IPS DF 4.7 (cell line): Measurements from ENCODE around the gene FMC1.
"Not testable (repeated sequence)": the region's sequence is repeated elsewhere in the genome, so short reads cannot be mapped to it uniquely, and the experiment has no call there.

Experiments used
- DNase-seq: peaks from one replicate; pipeline ENCODE4 v3.0.0-alpha.2; 2013; ENCODE audit warnings: low spot score; ENCODE audit errors: extremely low read depth

Gene FMC1, protein sequence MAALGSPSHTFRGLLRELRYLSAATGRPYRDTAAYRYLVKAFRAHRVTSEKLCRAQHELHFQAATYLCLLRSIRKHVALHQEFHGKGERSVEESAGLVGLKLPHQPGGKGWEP

DNA sequence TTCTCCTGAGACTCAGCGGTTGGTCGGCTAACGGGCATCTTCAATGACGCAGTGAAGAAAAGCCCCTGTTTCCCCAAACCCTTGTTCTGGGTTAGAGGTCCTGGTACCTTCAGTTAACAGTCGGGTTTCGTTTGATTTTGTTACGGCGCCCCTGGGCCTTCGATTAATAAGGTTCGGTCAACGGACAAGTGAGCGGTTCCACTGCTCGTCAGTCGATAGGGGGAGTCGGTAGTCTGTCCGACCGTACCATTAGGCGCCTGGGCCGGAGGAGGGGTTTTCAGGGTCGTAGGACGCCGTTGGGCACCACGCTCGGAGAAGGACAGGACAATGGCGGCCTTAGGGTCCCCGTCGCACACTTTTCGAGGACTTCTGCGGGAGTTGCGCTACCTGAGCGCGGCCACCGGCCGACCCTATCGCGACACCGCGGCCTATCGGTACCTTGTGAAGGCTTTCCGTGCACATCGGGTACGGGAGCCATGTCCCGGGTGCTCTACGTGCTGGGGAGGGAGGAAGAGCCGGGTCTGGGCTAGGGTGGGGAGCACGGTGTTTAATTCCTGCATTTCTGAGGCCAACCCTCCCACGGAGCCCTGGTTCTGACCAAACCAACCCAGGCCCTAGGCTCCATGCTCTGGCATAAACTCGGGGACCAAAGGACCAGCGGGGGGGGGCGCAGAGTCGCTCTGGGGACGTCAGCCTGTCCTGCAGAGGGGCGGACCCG lies at the start of gene FMC1:
Gene FMC1, plus strand, starts transcription at position 280 of the 718 bp plus-strand sequence. Its CDS starts 48 bp downstream, at position 328.
- DNase-seq = no peak

- DNase-seq = no peak
These were observed 48.3 kb upstream of the FMC1 start for GRCh38 chr7:139292821-139293220.

GRCh38 chr7:139293534-139293933 lies 47.6 kb upstream of the FMC1 start:
- no peak for DNase-seq

GRCh38 chr7:139294241-139294640 lies 46.9 kb upstream of the FMC1 start:
- no peak for DNase-seq

DNA sequence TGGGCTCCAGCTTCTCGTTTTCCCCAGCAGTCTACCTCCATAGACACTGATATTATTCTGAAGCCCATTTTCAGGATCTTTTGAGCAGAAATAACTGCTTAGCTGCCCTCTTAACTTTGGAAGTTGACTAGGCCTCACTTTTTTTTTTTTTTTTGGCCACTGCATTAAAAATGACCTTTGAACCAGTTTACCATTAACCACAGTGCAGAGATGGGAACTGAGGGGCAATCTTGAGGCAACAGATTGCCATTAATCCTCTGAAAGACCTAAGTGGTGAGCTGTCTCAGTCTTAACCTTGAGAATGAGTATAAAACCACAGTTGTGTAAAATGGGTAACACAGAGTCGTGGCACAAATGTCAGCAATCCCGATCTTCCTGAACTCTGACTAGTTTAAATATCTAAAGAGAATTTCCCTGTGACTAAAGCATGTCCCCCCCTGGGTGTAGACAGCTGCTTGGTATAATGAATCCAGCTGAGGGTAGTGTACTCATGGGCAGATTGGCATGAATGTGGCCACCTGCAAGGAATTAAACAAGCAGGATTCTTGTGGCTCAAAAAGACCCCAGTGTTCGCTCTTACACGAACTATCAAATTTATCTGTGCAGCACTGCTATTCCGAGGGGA lies 46.1 kb upstream of the FMC1 start:
- DNase-seq = no peak

- no peak for DNase-seq
These were observed 43.3 kb upstream of the FMC1 start for GRCh38 chr7:139297795-139298194.

DNA sequence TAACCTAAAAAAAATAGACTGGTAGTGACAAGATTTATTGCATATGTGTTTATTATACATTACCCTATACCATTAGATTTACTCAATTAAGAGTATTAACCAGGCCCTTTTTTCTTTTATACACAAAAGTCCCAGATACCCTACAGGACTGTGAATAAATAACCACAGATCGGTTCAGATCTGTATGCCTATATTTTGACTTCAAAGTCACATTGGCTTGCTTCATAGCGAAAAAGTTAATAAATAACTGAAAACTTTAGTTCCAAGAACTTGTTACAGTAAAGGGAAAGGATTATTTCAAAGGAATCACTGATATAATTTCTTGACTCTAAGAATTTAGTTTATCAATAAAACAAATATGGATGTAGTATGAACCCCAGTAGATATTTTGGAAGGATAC lies 41.8 kb upstream of the FMC1 start:
- DNase-seq = no peak

DNA sequence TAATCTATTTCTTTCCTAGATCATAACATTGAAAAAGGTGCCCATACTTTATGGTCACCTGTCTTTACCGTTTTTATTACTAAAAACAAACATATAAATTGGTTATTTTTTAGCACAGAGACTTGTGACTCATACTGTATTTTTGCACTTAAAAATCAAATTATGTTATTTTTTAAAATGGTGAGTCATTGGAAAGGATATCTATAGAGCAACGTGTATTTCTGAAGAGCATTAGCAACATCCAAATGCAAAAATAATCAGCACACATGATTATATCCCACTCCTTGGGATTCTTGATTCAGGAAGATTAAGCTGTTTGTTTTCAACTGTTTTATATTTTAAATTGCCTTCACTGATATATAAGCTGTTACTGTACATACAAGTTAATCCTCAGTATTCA lies 40.7 kb upstream of the FMC1 start:
- DNase-seq = no peak

DNA sequence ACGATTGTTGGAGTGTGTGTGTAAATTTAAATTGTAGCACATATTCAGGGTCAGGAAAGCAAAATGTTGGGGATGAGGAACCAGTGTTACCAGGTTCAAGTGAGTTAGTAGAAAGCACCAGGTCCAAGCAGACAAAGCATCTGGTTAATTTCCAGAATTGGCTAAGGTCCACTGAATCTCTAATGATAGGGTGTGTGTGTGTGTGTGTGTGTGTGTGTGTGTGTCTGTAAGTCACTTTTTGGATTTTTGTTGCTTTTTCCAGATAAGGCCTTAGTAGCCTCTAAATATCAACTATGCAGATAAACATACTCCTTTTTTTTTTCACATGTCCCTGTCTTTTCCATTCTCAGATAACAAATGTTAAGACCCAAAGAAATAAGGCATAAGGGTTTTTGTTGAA lies 36.6 kb upstream of the FMC1 start:
- DNase-seq = no peak

GRCh38 chr7:139317939-139318505 lies 23.1 kb upstream of the FMC1 start:
- DNase-seq = no peak

GRCh38 chr7:139321071-139321745 lies 19.9 kb upstream of the FMC1 start:
- peak; percentile 14 for DNase-seq

DNA sequence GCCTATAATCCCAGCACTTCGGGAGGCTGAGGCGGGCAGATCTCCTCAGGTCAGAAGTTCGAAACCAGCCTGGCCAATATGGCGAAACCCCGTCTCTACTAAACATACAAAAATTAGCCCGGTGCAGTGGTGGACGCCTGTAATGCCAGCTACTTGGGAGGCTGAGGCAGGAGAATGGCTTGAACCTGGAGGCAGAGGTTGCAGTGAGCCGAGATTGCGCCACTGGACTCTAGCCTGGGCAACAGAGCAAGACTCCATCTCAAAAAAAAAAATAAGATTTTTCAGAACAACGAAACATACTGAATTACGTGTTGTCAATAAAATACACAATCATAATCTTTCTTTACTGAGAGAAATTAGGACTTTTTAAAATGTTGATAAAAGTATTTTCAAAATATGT lies 16.4 kb upstream of the FMC1 start:
- not testable (repeated sequence) for DNase-seq

DNA sequence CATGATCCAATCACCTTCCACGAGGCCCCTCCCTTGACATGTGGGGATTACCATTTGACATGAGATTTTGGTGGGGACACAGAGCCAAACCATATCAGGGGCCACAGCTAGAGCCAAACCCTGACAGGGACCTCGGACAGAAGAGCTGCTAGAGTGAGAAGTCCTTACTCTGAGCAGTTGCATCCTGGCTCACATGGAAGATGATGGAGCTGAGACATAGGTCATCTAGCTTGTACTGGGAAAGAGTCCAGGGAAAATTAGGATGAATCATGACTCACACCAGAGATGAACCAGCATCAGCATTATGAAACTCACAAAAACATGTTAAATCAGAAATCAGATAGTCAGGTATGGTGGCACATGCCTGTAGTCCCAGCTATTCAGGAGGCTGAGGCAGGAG lies 12.8 kb upstream of the FMC1 start:
- DNase-seq = no peak

DNA sequence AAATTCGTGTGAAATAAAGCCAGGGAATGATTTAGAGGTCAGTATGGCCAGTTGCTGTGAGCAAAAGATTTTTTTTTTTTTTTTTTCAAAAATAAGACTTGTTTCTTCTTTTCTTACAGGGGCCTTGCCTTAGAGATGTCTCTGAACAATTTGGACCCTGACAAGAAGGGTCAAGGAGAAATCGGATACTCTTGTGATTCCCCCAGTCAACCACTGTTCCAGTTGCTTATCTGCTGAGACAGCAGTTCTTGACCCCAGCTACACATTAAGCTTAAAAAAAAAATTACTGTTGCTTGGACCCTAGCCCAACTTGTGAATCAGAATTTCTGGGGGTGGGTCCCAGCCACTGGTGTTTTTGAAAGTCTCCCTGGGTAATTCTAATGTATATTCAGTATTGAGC lies 12.0 kb upstream of the FMC1 start:
- DNase-seq = no peak

GRCh38 chr7:139330333-139331030 lies 10.7 kb upstream of the FMC1 start:
- DNase-seq = no peak

GRCh38 chr7:139332697-139333359 lies 8.3 kb upstream of the FMC1 start:
- DNase-seq = no peak

- DNase-seq = not testable (repeated sequence)
These were observed 7.7 kb upstream of the FMC1 start for GRCh38 chr7:139333443-139333842.

- DNase-seq = no peak
These were observed 6.6 kb upstream of the FMC1 start for GRCh38 chr7:139334399-139335150.

DNA sequence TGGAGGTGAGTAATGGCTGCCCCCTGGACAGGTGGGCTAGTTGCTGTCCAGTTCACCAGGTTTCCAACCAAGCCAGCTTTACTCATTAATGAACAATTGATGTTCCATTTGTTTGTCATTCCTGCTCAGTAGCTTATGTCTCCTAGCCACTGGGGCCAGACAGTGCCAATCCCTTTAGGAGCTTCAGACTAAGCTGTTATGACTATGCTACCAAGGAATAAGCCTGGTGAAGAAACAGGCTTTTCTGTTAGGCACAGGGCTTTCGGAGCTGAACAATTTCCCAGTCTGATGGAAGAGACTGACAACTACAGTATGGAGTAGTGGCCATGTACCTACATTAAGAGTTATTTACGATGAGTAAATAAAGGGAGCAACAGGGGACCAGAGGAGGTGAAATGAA lies 2.1 kb upstream of the FMC1 start:
- no peak for DNase-seq

DNA sequence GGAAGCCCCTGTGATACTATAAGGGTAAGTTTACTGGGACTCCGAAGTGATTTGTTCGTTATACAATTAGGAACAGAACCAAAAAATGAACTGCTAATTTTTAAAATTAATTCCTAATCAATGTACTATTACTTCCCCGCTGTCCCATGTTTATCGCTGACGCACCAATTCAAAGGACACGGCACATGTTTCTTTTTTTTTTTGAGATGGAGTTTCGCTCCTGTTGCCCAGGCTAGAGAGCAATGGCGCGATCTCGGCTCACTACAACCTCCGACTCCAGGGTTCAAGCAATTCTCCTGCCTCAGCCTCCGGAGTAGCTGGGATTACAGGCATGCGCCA lies 1.5 kb upstream of the FMC1 start:
- DNase-seq = no peak
